WTC11 (cell line): ENCODE data around the gene IQGAP3. TPM values are rescaled to one million over a fixed set of nuclear protein-coding genes. Genes with fewer than 3 reads are reported as not detected.

Experiments used
- ATAC-seq: fragments of 200-7000 bp; cut with Tn5 transposase; 2 replicates; pipeline ENCODE4 v1.10.0; 2021; ENCODE audit warnings: mild to moderate bottlenecking, moderate library complexity
- CTCF ChIA-PET: fragments of 300-600 bp; sonication (Branson Sonifier 250); formaldehyde crosslinking; loops from one replicate; lab custom pipeline; 2021; ENCODE audit warnings: antibody characterized with exemption; lab: Charles Lee
- POLR2A ChIA-PET: fragments of 350-600 bp; sonication (Branson Sonifier 250); formaldehyde crosslinking; loops from one replicate; lab custom pipeline; 2021; ENCODE audit warnings: antibody characterized with exemption; lab: Charles Lee
- DNase-seq: peaks from one replicate; pipeline ENCODE4 v3.0.0; 2021; ENCODE audit warnings: low spot score
- H3K27ac Mint-ChIP-seq: 2 replicates; pipeline ENCODE4 v1.8.0; 2021; ENCODE audit warnings: mixed read lengths
- H3K27me3 Mint-ChIP-seq: 2 replicates; pipeline ENCODE4 v1.8.0; 2021; ENCODE audit warnings: low read depth, mild to moderate bottlenecking, moderate library complexity, mixed read lengths
- H3K36me3 Mint-ChIP-seq: 2 replicates; pipeline ENCODE4 v1.8.0; 2021; ENCODE audit warnings: mixed read lengths
- H3K4me1 Mint-ChIP-seq: 2 replicates; pipeline ENCODE4 v1.8.0; 2022; ENCODE audit warnings: mixed read lengths
- H3K4me3 Mint-ChIP-seq: 2 replicates; pipeline ENCODE4 v1.8.0; 2021; ENCODE audit warnings: mild to moderate bottlenecking, moderate library complexity, mixed read lengths
- H3K9me3 Mint-ChIP-seq: 2 replicates; pipeline ENCODE4 v1.8.0; 2021; ENCODE audit warnings: mixed read lengths
- AFF4 ChIP-seq: sonication (generic); formaldehyde crosslinking; IDR thresholded peaks from 2 replicates; pipeline ENCODE4 v1.8.1; 2023; ENCODE audit warnings: mild to moderate bottlenecking, missing genetic modification reagents, borderline replicate concordance
- ATF1 ChIP-seq: sonication (generic); formaldehyde crosslinking; IDR thresholded peaks from 2 replicates; pipeline ENCODE4 v1.8.1; 2023; ENCODE audit warnings: mild to moderate bottlenecking, moderate library complexity, missing genetic modification reagents
- ATF3 ChIP-seq: sonication (generic); formaldehyde crosslinking; conservative IDR thresholded peaks from 2 replicates; pipeline ENCODE4 v1.8.1; 2022; ENCODE audit warnings: mild to moderate bottlenecking, missing genetic modification reagents
- CREM ChIP-seq: sonication (generic); formaldehyde crosslinking; IDR thresholded peaks from 2 replicates; pipeline ENCODE4 v1.8.1; 2022; ENCODE audit warnings: mild to moderate bottlenecking, missing genetic modification reagents, moderate library complexity
- ELF4 ChIP-seq: sonication (generic); formaldehyde crosslinking; IDR thresholded peaks from 2 replicates; pipeline ENCODE4 v1.8.1; 2022; ENCODE audit warnings: low read depth, mild to moderate bottlenecking, moderate library complexity, missing genetic modification reagents
- FOXK1 ChIP-seq: sonication (generic); formaldehyde crosslinking; IDR thresholded peaks from 2 replicates; pipeline ENCODE4 v1.8.0; 2022; ENCODE audit warnings: mild to moderate bottlenecking, moderate library complexity, missing genetic modification reagents
- FOXP4 ChIP-seq: sonication (generic); formaldehyde crosslinking; IDR thresholded peaks from 2 replicates; pipeline ENCODE4 v1.8.0; 2022; ENCODE audit warnings: mild to moderate bottlenecking, missing genetic modification reagents
- HMGA2 ChIP-seq: fragments of 250-450 bp; sonication (Bioruptor Pico); IDR thresholded peaks from 2 replicates; pipeline ENCODE4 v1.4.0; 2021; ENCODE audit warnings: mild to moderate bottlenecking, moderate library complexity
- JUN ChIP-seq: sonication (generic); formaldehyde crosslinking; IDR thresholded peaks from 2 replicates; pipeline ENCODE4 v1.8.0; 2023; ENCODE audit warnings: mild to moderate bottlenecking, missing genetic modification reagents
- MAX ChIP-seq: sonication (generic); formaldehyde crosslinking; IDR thresholded peaks from 2 replicates; pipeline ENCODE4 v1.8.0; 2022; ENCODE audit warnings: mild to moderate bottlenecking, missing genetic modification reagents
- NFATC4 ChIP-seq: fragments of 250-450 bp; sonication (Bioruptor Pico); IDR thresholded peaks from 2 replicates; pipeline ENCODE4 v1.9.0; 2021; ENCODE audit warnings: mild to moderate bottlenecking
- NR2C2 ChIP-seq: sonication (generic); formaldehyde crosslinking; IDR thresholded peaks from 2 replicates; pipeline ENCODE4 v1.8.0; 2022; ENCODE audit warnings: mild to moderate bottlenecking, missing genetic modification reagents
- NR3C1 ChIP-seq: sonication (generic); formaldehyde crosslinking; conservative IDR thresholded peaks from 2 replicates; pipeline ENCODE4 v1.8.1; 2023; ENCODE audit warnings: low read depth, mild to moderate bottlenecking, missing genetic modification reagents
- OVOL2 ChIP-seq: fragments of 250-450 bp; sonication (Bioruptor Pico); IDR thresholded peaks from 2 replicates; pipeline ENCODE4 v1.9.0; 2021; ENCODE audit warnings: mild to moderate bottlenecking, borderline replicate concordance
- PREB ChIP-seq: sonication (generic); formaldehyde crosslinking; IDR thresholded peaks from 2 replicates; pipeline ENCODE4 v1.8.1; 2022; ENCODE audit warnings: mild to moderate bottlenecking, missing genetic modification reagents, moderate library complexity, borderline replicate concordance
- SMAD4 ChIP-seq: sonication (generic); formaldehyde crosslinking; IDR thresholded peaks from 2 replicates; pipeline ENCODE4 v1.8.0; 2022; ENCODE audit warnings: mild to moderate bottlenecking, missing genetic modification reagents
- SP1 ChIP-seq: sonication (generic); formaldehyde crosslinking; conservative IDR thresholded peaks from 2 replicates; pipeline ENCODE4 v1.8.1; 2022; ENCODE audit warnings: missing genetic modification reagents
- TCF7 ChIP-seq: sonication (generic); formaldehyde crosslinking; IDR thresholded peaks from 2 replicates; pipeline ENCODE4 v1.8.0; 2022; ENCODE audit warnings: mild to moderate bottlenecking, low read depth, missing genetic modification reagents, moderate library complexity
- ZBTB43 ChIP-seq: sonication (generic); formaldehyde crosslinking; IDR thresholded peaks from 2 replicates; pipeline ENCODE4 v1.8.1; 2023; ENCODE audit warnings: mild to moderate bottlenecking, missing genetic modification reagents
- ZNF219 ChIP-seq: sonication (generic); formaldehyde crosslinking; IDR thresholded peaks from 2 replicates; pipeline ENCODE4 v1.8.0; 2023; ENCODE audit warnings: missing genetic modification reagents, mild to moderate bottlenecking, borderline replicate concordance
- ZNF232 ChIP-seq: sonication (generic); formaldehyde crosslinking; IDR thresholded peaks from 2 replicates; pipeline ENCODE4 v1.8.0; 2022; ENCODE audit warnings: mild to moderate bottlenecking, missing genetic modification reagents
- total RNA-seq: library from RNA; stranded (reverse); gene quantifications from 3 replicates; pipeline ENCODE4 v1.2.3, GENCODE V29; 2021

The IQGAP3 gene
- total RNA-seq, 1 experiment from 2014 or later = 33.3 TPM

- H3K27ac Mint-ChIP-seq = no peak overlapping the region
- no peak for DNase-seq
Measured at GRCh38 chr1:156571261-156571852, 1.0 kb downstream of the IQGAP3 start.

GRCh38 chr1:156566436-156566835 is 5.9 kb downstream of the IQGAP3 start:
- no peak for ATAC-seq
- CTCF ChIA-PET = interaction anchor here (0.5 to 1.2 kb wide), 2 partner anchors 13 to 76 kb away, joined by 3 read pairs; no protein-coding TSS in a partner anchor

More at GRCh38 chr1:156571261-156571852, 1.0 kb downstream of the IQGAP3 start:
- TF ChIP-seq NFATC4 (CRISPR knock-in tag) = no peak
- no peak for TF ChIP-seq ELF4 (CRISPR knock-in tag)
- TF ChIP-seq TCF7 (CRISPR knock-in tag) = no peak
- no peak for TF ChIP-seq MAX
- TF ChIP-seq ATF1 = no peak
- no peak for TF ChIP-seq SP1 (CRISPR knock-in tag)
- no peak for TF ChIP-seq OVOL2
- no peak for TF ChIP-seq FOXP4
- no peak for TF ChIP-seq AFF4 (CRISPR knock-in tag)
- TF ChIP-seq ZNF232 (CRISPR knock-in tag) = no peak
- TF ChIP-seq NR3C1 = no peak
- Mint-ChIP-seq H3K36me3 (peaks cover 13% of the 10 kb centered on the region), H3K27me3 (no peaks in the 10 kb centered on the region; the same call in 1 of the 2 replicates), H3K4me3 (peak overlapping the region; percentile 99), H3K4me1 (peaks cover 15% of the 10 kb centered on the region), H3K9me3 (no peaks in the 10 kb centered on the region)
- ChIA-PET CTCF (interaction anchor here (1.5 to 2.3 kb wide), 3 partner anchors 14 to 91 kb away, joined by 3 to 15 read pairs (median 6); partner anchors contain the start of gene HAPLN2), POLR2A (interaction anchor here (0.7 kb wide), 1 partner anchor 80 kb away, joined by 3 read pairs; no protein-coding TSS in a partner anchor)
- ATAC-seq = no peak

More at GRCh38 chr1:156566436-156566835, 5.9 kb downstream of the IQGAP3 start:
- POLR2A ChIA-PET = interaction anchor here (0.7 kb wide), 1 partner anchor 12 kb away, joined by 6 read pairs; no protein-coding TSS in a partner anchor
- TF ChIP-seq ZNF219 (no peak), FOXK1 (CRISPR knock-in tag) (no peak), ATF3 (no peak), PREB (CRISPR knock-in tag) (no peak), SMAD4 (CRISPR knock-in tag) (no peak), HMGA2 (CRISPR knock-in tag) (no peak), JUN (CRISPR knock-in tag) (no peak), CREM (CRISPR knock-in tag) (no peak), NR2C2 (CRISPR knock-in tag) (no peak), ZBTB43 (no peak)
- no peaks in the 10 kb centered on the region for H3K27me3 Mint-ChIP-seq
- peaks cover 32% of the 10 kb centered on the region for H3K36me3 Mint-ChIP-seq
- H3K4me1 Mint-ChIP-seq = peaks cover 6% of the 10 kb centered on the region
- no peak overlapping the region for H3K27ac Mint-ChIP-seq
- no peak for DNase-seq
- no peaks in the 10 kb centered on the region for H3K9me3 Mint-ChIP-seq
- H3K4me3 Mint-ChIP-seq = no peak overlapping the region
